NCI-H2107 treated with DMSO at 0.1 percent for 48 hours (cell line): ENCODE measurements around the gene NCOA3.

Source experiments
- DNase-seq: peaks from one replicate; lab custom pipeline; 2025; ENCODE audit not compliant: unreplicated experiment; lab: John Stamatoyannopoulos, UW

NCOA3 gene

DNA sequence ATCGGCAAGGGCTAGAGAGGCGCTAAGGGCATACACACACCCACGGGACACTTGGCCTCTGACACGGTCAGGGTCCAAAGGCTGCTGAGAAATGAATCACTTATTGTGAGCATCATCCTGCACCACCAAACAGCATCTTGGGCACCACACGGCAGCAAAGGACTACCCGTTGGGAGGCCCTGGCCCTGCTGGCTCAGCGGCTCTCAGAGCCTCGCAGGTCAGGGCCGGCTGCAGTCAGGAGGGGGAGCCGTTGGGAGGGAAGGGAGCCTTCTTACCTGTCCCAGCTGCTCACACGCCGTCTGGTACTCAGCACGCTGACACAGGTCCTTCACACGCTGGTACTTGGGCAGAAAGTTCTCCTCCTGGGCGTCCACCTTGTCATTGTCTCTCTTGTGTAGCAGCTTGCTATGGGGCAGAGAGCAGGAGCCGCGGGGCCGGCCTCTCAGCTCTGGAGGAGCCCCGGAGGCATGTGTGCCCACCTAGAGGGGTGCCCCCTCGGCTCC is 174.6 kb downstream of the NCOA3 start:
- no peak for DNase-seq

DNA sequence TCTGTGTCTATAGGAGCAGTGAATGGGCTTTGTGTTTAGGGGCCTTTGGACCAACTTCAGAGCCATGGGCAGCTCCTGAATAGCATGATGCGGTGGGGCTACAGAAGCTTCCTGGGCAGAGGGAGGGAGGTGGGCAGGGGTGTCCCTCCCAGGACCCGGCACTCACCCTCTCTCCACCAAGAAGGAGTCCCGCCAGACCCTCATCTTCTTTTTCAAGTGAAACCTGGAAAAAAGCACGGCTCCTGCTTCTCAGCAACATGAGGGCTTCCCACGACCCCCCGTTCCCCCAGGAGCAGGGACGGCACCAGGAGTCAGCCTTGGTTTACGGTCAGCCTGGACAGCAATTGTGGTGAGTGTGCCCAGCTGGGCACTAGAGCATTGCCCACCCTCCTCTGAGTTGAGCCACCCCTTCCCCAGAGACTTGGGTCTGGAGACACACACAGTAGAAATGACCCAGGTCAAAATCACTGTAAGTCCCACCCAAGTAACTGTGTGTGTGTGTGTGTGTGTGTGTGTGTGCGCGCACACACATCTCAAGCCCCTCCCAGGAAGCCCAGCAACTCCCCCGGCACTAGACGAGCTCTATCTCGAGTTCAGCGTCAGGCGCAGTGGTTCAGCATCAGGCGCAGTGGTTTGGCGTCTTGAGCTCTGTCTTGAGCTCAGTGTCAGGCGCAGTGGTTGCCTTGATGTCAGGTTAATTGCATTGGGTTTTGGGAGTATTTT is 175.4 kb downstream of the NCOA3 start:
- no peak for DNase-seq

DNA sequence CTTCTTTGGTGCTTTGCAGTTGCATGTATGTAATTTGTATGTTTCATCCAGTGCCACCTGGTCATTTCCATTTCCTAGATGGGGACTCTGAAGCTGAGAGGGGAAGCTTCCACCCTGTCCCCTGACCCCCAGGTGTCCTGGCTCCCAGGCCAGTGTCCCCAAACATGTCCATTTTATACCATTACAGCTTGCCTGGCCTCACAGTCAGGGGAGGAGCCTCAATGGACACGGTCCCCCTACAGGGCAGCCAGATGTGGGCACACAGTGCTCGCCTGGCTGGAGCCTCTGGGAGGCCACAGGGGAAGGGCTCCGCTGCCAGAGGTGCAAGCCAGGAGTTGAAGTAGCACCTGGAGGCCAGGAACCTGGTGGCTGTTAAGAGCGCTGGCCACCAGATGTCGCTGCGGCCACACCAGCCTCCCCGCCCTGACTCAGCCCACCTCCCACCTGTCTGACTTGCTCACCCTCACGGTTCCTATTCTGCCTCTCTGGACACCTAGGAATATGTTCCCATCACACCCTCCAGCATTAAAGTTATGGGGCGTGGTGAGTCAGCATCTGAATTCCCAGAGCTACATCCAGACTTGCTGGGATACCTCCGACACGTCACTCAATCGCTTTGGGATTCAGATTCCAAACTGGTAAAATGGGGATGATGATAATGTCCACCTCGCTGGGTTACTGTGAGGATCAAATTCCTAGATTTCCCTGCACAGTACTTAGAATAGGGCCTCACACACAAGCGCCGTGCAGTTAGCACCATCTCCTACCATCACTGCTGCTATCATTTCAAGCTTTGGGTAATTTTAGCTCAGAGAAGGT is 176.2 kb downstream of the NCOA3 start:
- peak; percentile 36 for DNase-seq

DNA sequence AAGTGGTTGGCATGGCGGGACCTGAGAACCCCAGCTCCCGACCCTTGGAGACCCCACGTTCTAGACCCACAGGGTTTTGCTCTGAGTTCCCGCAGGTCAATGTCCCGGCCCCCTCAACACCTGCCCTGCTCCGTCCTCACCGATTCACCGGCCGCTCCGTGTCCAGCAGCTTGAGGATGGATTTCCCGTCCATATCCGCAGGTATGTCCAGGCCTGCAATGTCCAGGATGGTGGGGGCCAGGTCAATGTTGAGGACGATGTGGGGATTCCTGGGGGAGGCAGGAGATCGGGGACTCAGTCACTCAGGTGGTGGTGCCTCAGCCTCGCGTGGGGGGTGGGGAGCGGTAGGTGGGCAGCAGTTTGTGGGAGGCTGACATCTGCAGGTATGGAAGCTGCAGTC is 176.8 kb downstream of the NCOA3 start:
- DNase-seq = no peak

DNA sequence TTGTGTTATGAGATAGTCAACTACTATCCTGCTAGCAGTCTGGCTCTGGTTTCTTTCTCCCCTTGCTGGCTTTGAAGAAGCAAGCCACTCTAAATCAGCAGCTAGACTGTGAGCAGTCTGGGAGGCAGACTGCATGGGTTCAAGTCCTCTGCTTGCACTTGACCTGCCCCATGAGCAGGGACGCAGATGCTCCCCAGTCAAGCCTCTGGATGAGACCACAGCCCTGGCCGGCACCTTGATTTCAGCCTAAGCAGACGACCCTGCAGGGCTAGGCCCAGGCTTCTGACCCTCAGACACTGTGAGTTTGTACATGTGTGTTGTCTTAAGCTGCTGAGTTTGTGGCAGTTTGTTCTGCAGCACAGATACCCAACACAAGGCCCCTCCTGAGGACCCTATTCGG is 177.8 kb downstream of the NCOA3 start:
- no peak for DNase-seq

DNA sequence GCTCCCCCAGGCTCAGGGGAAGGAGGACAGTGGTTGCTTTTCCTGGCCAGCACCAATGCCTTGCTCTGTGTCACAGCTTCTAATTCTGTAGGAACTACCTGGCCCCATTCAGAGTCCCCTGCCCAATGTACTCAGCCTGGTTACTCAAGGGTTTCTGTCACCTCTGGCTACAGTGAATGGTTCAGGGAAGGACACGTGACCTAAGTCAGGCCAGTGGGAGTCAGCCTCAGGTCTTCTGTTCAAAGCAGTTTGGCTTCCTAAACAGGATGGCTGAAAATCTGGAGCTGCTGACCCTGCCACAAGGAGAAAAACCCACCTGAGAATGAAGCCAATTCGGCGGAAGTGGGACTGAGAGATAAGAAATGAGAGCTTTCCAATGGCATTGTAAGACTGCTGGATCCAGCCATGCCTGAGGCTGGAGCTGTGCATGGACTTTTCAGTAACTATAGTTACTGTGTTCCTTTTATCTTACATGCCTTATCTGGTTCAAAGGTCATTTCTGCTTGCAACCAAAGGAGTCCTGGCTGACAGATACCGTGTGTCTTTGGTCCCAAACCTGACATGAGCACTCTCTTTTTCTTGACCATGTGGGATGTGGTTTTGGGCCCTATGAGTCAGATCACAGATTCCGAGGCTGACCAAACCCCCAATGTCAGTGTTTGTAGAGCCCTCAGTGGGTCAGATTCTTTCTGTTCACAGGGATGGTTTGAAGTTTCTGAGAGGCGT is 179.3 kb downstream of the NCOA3 start:
- no peak for DNase-seq

DNA sequence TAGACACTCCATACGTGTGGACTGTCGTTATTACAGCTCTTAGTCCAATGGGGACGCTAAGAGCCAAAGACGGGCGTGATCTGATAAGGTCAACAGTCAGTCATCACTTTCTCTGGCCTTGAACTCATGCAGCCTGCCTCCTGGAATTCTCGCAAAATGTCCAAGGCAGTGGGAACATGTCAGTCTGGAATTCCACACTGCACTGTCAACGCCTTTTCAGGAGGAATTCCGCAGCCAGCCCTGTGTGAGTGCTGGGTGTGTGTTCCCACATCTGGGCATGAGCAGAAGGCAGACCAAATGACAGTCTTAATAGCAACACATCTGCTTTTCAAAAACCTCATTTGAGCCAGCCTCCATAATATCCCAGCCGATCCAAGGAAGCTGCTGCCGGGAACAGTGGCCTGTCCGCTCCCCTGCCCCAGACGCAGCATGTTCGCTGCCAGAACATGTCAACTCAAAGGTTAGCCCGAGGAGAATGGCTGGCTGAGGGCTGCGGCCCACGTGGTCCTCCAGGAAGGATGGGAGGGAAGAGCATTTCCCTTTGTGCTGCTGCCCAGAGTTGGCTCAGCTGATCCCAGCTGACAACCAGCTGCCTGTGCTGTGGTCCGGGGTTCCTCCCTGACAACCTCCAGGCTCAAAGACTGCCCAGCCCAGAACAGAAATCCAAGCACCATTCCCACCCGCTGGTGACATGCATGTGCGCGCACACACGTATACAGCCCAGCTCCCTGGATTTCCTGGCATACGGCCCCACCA is 180.5 kb downstream of the NCOA3 start:
- no peak for DNase-seq

DNA sequence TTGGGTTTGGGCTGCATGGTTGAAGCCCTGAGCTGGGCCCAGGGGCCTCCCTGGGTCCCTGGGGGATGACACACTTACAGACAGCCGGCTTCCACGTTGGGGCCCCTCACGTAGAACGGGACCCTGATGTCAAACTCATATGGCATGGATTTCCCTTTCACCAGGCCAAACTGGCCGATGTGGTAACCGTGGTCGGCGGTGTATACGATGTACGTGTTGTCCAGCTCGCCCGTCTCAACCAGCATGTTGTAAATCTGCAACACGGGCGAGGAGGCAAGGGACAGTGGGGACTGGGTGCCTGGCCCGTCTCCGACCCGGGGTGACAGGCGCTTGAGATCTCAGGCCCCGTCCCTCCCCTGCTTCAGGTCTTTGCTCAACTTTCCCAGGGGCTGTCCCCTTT is 181.2 kb downstream of the NCOA3 start:
- DNase-seq = no peak

DNA sequence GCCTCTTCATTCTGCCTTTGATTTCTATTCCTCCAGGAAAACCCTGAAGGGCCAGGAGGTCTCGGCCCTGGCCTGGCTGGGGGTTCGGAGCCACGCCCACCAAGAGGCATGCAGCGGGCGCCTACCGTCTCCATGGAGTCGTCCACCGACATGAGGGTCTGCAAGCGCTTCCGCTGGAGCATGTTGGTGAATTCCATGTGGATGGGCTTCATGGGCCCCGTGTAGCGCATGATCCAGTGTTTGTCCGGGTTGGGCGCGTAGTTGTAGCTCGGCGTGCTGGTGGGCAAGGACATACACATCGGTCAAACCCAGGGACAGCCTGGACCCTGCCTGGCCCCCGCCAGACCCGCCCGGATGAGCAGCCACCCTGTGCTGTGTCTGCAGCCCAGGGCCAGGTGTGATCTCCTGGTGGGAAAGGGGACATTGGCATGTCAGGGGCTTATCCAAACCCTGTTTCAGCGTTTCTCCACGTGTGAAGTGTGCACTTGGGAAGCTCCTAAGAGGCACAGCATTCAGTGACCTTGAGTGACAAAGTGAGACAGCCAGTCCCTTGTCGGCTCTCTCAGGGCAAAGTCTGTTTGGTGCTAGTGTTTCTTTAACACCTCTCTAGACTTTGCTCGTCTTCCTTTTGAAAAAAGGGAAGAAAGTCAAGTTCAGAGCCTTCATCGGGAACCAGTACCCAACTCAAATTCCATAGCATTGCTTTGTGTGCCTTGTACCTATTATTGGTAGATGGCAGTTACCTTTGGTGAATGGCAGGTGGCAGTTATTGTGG is 182.8 kb downstream of the NCOA3 start:
- DNase-seq = no peak

DNA sequence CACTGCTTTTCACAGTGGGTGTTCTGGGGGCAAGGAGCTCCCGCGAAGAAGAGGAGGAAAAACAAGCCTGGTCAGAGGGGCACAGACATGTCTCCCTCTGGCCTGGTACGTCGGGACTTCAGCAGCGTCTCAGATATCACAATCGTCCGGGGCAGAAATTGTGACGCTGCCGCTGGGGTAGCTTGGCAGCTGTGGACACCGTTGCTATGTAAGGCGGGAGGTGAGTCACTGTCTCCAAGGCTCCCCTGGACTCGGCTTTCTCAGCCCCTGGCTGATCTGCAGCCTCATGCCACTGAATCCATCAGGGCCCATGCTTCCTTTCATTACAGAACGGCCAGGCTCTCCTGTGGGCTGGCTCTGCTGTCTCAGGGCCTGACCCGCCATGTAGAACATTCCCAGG is 184.9 kb downstream of the NCOA3 start:
- no peak for DNase-seq

DNA sequence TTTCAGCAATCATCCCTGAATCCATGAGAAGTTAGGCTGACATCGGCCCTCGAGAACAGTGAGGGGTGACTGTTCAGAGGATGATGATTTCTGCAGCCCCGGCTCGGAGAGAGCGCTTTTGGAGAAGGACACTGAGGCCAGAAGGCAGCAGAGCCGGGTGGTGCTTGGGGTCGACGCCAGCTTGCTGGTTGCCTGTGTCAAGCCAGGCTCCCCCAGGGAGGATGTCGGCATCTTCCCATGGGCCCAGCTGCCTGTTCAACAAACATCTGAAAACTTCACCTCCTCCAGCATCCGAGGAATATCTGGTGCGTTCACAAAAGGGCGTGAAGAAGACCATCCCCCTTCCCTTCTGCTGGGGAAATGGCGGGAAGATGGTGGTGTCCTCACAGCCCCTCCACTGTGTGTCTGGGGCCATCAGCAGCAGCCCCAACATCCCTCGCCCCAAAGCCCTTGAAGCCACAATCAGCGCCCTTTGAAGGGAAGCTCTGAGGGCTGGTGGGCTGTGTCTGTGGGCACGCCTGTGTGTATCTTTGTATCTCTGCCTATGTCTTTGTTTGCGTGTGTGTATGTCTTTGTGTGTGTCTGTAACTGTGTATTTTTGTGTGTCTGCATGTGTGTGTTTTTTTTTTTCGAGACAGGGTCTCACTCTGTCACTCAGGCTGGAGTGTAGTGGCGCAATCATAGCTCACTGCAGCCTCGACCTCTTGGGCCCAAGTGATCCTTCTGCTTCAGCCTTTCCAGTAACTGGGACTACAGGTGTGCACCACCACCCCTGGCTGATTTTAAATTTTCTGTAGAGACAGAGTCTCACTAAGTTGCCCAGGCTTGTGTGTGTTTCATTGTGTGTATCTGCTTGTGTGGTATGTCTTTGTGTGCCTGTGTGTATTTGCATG is 185.7 kb downstream of the NCOA3 start:
- DNase-seq = no peak

DNA sequence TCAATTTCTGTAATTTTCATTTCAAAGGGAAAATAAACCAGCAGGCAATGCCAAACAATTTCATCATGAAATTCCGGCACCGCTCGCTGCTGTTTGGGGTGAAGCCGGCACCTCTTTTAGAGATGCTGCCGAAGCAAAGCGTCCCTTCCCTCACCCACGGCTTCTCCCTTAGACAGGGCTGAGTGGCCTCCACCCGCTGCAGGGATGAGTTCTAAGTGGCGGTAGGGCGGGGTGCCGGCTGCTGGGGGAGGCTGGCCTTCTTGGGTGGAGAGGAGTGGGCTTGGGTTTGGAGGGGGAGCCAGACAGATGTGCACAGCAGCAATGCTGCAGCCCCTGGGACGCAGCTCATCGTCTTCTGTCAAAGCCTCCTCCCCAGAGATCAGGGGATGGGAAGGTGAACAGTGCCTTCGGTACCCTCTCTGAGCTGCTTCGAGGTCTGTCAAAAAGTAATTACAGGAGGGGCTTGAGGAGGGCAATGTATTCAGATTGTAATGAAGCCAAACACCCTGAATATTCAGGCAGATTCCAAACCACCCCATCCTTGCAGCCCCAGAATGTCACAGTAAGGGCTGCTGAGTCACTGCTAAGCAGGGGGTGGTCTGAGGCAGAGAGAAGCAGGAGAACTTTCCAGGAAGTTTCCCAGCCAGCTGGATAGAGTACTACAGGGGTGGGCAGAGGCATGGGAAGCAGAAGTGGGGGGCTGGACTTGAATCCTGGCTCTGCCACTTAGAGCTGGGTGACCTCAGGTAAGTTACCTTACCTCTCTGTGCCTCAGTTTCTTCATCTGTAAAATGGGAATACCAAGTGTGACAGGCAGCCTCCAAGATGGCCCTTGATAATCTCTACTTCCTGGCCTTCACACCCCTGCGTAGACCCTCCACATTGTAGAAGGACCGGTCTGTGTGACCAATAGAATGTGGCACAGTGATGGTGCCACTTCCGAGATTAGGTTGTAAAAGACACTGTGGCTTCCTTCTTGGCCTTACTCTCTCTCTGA is 187.0 kb downstream of the NCOA3 start:
- no peak for DNase-seq

DNA sequence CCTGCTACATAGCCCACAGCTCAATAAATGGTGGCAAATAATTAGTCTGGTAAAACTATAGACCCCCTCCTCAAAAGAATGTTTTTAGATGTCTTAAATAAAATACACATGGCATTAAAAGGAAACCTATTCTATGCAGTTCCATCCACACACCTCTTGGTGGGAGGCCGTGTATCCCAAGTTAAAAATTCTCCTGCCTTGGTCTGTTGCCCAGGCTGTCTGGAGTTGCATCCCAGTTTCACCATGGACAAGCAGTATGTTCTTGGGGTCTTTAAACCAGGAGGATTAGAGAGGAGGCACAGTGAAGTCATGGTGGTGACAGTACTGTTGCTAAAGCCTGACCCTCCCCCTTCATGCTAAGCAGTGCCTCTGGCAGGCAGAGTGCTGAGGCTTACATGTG is 188.0 kb downstream of the NCOA3 start:
- no peak for DNase-seq

DNA sequence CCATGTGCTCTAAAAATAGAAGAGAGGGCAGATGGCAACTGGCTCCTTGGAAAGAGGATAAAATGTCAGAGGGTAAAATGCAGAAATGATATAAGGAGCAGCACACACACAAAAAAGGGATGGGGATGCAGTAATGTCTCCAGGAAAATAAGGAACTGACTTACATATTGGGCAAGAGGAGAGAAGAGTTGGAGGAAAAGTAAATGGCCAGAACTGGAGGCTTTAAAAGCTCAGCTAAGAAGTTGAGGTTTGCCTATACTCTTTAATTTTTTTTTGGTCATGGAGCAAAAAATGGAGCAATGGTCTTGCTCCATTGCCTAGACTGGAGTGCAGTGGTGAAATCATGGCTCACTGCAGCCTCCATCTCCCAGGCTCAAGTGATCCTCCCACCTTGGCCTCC is 189.9 kb downstream of the NCOA3 start:
- no peak for DNase-seq

DNA sequence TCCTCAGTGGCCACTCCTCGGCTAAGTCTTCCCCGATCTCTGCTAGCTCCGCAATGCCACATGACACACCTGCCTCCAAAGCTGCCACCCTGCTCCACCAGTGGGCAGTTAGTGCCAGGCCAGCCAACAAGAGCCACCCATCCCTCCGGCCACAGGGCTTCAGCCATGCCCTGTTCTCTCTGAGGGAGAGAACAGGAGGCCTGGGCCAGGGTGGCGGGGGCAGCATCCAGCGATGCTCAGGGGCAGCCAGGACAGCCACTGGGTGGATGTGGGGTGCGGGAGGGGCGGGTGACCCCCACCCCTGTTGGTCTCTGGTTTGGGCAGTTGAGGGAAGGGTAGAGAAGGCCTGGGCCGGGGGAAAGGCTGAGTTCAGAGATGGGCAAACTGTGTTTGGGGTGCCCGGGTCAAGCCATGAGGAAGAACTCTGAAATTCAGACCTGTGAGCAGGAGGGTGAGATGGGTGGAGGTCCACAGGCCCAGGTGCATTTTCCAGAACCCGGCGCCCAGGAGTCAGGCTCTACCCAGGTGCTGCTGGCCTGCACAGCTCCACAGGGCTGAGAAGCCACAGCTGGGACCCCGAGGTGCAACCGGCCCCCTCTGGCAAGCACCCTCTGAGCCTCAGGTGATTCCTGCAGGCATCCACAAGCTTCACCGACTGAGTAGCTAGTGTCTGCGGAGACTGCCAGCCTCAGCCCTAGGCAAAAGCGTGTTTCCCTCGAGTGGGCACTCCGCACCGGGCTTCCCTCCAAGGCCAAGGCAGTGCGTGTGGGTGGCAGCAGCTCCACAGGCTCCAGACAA is 192.5 kb downstream of the NCOA3 start:
- DNase-seq = no peak

DNA sequence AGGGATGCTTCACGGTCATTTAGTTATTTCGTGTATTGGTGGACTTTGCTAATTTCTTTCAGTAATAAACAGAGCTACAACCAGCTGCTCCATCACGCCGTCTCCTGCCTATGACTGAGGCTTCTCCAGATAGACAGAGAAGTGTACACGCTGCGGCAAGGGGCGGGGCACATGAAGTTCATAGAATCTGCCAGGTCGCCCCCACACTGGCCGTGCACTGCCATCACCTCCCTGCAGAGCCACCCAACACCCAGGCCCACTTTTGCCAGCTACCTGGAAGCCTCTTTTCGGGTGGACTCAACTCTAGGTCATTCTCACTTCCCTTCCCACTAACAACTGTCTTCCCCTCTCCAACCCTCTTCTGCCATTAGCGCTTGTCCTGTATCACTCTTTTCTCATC is 195.2 kb downstream of the NCOA3 start:
- no peak for DNase-seq

DNA sequence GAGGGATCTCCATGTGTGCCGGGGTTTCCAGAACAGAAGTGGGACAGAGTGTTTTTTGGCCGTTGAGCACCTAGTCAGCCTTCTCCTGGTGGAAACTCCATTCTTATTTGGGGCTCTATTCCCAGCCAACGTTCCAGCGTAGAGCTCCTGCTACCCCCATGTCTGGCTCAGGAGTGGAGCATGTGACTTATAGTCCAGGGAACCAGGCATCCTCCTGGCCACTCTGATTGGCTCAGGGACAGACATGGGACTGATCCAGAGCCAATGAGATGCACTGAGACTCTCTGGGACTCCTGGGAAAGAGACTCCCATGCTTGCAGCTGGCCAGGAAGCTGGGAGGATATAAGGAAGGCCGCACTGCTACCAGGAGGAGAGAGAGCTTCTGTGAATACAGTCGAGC is 196.5 kb downstream of the NCOA3 start:
- DNase-seq = no peak
